GM18870 (cell line): ENCODE data around the gene METTL4.

Experiments
- ATAC-seq: cut with Tn5 transposase; IDR thresholded peaks from one replicate; pipeline ENCODE4 v1.9.1; 2021; ENCODE audit warnings: moderate library complexity; ENCODE audit not compliant: unreplicated experiment

Gene METTL4

DNA sequence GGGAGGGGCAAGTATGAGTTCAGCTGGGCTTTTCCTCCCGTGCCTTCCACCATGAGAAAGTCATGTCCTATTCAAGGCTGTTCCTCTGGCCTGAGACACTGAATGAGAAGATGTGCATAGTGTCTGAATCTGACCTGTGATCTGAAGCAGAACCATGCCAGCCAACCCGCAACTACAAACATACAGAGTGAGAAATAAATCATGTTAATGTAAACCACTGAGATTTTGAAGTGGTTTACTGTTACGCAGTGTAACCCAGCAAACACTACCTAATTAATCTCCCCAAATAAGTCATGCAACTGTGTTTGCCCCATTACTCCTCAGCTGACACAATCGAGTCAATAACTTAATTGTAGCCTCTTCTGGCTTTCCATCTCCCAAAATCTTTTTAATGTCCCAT, 49.2 kb downstream of the METTL4 start:
- ATAC-seq, result peak; percentile 68

GRCh38 chr18:2518473-2518872, 52.8 kb downstream of the METTL4 start:
- ATAC-seq, result no peak

DNA sequence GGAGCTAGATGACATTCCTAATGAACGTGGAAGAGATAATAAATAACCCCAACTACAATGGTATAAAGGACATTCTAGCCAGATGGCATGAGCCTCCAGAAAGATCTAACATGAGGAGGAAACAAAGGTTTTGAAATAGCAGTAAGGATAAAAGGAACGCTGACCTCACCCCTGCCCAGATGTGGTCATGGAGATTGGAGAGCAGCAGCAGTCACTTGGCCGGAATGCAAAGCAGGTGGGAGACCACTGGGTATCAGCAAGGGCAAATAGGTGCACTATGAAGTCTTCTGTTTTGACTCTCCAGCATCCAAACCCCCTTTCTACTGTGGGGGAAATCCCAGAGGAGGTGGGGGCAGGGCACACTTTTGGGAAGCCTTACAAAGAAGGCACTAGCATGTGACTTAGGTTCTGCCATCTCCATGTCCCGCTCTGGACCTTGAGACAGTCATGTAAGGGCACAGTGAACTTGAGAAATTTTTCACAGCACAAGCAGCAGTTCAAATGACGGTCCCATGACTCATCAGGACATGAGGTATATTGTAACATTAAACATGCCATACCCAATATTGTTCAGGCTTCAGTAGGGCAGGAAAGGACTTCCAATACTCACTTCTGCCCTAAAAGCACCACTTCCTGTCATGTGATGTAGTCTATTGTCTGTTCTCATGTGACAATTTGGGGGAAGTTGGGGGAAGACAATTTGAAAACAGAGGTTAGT, 55.2 kb downstream of the METTL4 start:
- peak; percentile 50 for ATAC-seq

DNA sequence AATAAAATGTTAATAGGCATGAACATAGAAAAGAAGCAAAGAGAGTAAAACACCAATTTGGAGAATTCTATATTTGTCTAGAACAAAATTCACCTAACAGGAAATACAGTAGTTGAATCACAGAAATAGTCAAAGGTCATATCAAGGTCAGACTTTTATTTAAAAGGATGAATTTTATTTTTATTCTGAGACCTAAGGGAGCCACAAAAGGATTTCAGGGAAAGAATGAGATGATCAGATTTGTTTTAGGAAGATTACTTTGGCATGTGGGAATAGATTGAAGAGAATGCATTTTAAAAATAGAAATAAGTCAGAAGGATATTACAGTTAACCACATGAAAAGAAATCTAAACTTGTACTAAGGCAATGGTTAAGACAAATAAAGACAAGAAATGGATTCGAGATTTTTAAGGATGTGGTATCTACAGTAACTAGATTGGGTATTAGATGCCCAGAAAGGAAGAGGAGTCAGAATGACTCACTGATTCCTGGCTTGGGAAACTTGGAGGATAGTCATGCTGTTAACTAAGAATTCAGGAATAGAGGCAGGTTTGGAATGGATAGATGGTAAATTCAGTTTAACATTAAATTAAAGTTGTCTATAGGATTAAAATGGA, 56.0 kb downstream of the METTL4 start:
- no peak for ATAC-seq

- no peak for ATAC-seq
These were observed 57.7 kb downstream of the METTL4 start for GRCh38 chr18:2513616-2514015.

GRCh38 chr18:2512059-2512458, 59.2 kb downstream of the METTL4 start:
- no peak for ATAC-seq

- ATAC-seq, result no peak
These were observed 59.9 kb downstream of the METTL4 start for GRCh38 chr18:2511451-2511850.

GRCh38 chr18:2510416-2510815, 60.9 kb downstream of the METTL4 start:
- ATAC-seq, result no peak

DNA sequence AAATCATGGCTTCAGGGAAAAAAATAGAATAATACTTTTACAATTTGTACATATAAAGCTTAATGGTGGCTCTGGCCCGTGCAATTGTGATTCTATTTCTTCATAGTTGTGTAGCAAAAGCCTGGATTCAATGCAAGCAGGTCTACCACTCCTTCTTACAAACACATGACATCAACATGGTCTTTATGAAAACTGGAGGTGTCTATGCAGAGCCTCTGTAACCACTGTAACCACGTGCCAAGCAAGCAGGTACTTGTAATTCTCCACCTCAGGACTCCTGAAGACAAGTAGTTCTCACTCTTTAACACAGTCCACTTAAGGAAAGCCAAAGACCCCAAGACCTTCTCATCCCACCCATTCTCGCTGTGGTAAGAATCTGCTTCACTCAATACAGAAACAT, 62.6 kb downstream of the METTL4 start:
- no peak for ATAC-seq

- ATAC-seq, result no peak
These were observed 63.1 kb downstream of the METTL4 start for GRCh38 chr18:2508155-2508554.

DNA sequence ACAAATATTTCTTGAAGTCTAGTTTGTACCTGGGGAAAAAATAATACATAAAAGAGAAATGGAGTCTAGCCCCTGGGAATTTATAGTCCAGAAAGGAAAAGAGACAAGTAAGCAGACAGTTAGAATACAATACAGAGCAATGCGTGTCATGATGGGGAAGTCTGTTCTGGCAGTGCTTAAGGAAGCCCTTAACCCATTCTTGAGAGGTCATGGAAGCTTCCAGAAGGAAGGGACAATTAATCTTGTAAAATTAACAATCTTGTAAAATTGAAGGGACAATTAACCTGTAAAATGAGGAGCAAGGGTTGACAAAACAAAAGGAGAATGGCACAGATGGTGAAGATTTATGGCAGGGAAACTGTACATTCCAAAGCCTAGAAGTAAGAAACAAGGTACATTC, 66.7 kb downstream of the METTL4 start:
- no peak for ATAC-seq

- ATAC-seq, result no peak
These were observed 68.4 kb downstream of the METTL4 start for GRCh38 chr18:2502880-2503279.

GRCh38 chr18:2502394-2502793, 68.9 kb downstream of the METTL4 start:
- no peak for ATAC-seq

DNA sequence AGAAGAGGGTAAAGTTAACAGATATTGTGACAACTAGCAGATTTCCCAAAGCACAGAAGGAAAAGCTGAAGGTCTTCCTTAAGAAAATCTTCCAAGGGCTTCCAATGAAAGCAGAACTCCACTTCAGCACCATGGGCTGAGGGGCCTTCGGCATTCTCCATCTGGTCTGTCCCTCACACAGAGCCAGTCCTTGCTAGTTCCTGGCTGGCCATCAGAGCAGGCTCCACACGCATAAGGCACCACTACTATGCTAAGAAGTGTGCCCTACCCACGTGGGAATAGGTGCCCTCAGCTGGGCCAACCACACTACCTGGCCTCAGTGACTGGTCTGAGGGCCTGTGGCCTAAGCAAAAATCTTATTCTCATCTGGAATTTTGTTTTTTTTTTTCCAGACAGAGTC, 73.5 kb downstream of the METTL4 start:
- ATAC-seq, result no peak

GRCh38 chr18:2495381-2495780, 75.9 kb downstream of the METTL4 start:
- ATAC-seq, result no peak

DNA sequence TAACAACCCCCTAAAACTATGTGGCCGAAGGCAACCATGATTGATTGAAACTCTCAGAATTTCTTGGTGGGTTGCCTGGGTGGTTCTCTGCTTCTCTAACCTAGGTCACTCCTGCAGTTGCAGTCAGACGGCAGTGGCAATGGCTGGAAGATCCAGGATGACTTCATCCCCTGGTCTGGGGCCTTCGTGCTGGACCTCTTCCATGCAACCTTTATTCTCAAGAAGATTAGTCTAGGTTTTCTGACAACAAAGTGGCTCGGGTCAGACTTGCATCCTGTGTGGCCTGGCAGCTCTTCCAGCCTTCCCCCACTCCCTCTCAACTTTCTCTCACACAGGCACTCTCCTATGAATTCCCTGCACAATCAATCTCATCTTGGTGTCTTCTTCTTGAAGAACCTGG, 76.4 kb downstream of the METTL4 start:
- no peak for ATAC-seq
